ENCODE measurements around the gene PANK4. TPM values are rescaled to one million over a fixed set of nuclear protein-coding genes. Genes with fewer than 3 reads are reported as not detected.
A peak's percentile ranks its signal among the peaks of the same experiment; 100 is the strongest.

Gene PANK4
- total RNA-seq, 2 experiments from 2014 or later = 42.9 to 47.0 TPM

GRCh38 chr1:2468041-2468472 is 58.3 kb downstream of the PANK4 start:
- H3K4me1 ChIP-seq (ENCODE audit: insufficient read depth, low read length) = peaks cover 24% of the 10 kb centered on the region
- intact Hi-C loops (cut with DNase I, micrococcal nuclease) = no loop called here
- POLR2A ChIA-PET = no interaction called here
- ATAC-seq (ENCODE audit: poor library complexity) (peak; percentile 56), DNase-seq (peak; percentile 11 to 63 (median 38))
- peaks cover 7% of the 10 kb centered on the region for H3K4me1 Mint-ChIP-seq (ENCODE audit: low read depth)
- H3K4me3 ChIP-seq (ENCODE audit: low read length) = no peak overlapping the region
- H3K27me3 ChIP-seq (ENCODE audit: control insufficient read depth in 1 of 2, insufficient read depth in 2 of 2, low read length in 2 of 2) = peaks cover 8 to 21% of the 10 kb centered on the region in 2 experiments
- TF ChIP-seq, protein P1, sequence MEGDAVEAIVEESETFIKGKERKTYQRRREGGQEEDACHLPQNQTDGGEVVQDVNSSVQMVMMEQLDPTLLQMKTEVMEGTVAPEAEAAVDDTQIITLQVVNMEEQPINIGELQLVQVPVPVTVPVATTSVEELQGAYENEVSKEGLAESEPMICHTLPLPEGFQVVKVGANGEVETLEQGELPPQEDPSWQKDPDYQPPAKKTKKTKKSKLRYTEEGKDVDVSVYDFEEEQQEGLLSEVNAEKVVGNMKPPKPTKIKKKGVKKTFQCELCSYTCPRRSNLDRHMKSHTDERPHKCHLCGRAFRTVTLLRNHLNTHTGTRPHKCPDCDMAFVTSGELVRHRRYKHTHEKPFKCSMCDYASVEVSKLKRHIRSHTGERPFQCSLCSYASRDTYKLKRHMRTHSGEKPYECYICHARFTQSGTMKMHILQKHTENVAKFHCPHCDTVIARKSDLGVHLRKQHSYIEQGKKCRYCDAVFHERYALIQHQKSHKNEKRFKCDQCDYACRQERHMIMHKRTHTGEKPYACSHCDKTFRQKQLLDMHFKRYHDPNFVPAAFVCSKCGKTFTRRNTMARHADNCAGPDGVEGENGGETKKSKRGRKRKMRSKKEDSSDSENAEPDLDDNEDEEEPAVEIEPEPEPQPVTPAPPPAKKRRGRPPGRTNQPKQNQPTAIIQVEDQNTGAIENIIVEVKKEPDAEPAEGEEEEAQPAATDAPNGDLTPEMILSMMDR (IDR thresholded peaks at IDR 0.05) = no peak
- H3K27ac Mint-ChIP-seq = no peak overlapping the region
- H3K9me3 Mint-ChIP-seq = no peaks in the 10 kb centered on the region
- H3K36me3 Mint-ChIP-seq (ENCODE audit: low read depth) = no peaks in the 10 kb centered on the region
- peaks cover under 1% of the 10 kb centered on the region for H3K27me3 Mint-ChIP-seq
- no peaks in the 10 kb centered on the region for H3K36me3 ChIP-seq (ENCODE audit: insufficient read depth, low read length)
- no peak overlapping the region for H3K4me3 Mint-ChIP-seq
- H3K27ac ChIP-seq (ENCODE audit: low read depth in 1 of 2, low read length in 2 of 2) = no peak overlapping the region
- H3K9me3 ChIP-seq (ENCODE audit: control insufficient read depth in 1 of 2, insufficient read depth in 1 of 2, low read length in 2 of 2) = no peaks in the 10 kb centered on the region
- CTCF ChIA-PET = no interaction called here

- ChIA-PET CTCF (no interaction called here), POLR2A (no interaction called here)
- H3K4me3 ChIP-seq (ENCODE audit: low read length) = no peak overlapping the region
- no peaks in the 10 kb centered on the region for H3K36me3 ChIP-seq (ENCODE audit: insufficient read depth, low read length)
- no peak overlapping the region for H3K27ac Mint-ChIP-seq
- H3K4me1 ChIP-seq (ENCODE audit: insufficient read depth, low read length) = peaks cover 24% of the 10 kb centered on the region
- no peak overlapping the region for H3K27ac ChIP-seq (ENCODE audit: low read depth in 1 of 2, low read length in 2 of 2)
- no peak overlapping the region for H3K4me3 Mint-ChIP-seq
- H3K4me1 Mint-ChIP-seq (ENCODE audit: low read depth) = peaks cover 7% of the 10 kb centered on the region
- H3K27me3 ChIP-seq (ENCODE audit: control insufficient read depth in 1 of 2, insufficient read depth in 2 of 2, low read length in 2 of 2) = peaks cover 8 to 23% of the 10 kb centered on the region in 2 experiments
- intact Hi-C loops (cut with DNase I, micrococcal nuclease) = no loop called here
- DNase-seq (peak in 10 of 14 experiments; percentile 8 to 56 (median 28)), ATAC-seq (ENCODE audit: poor library complexity) (peak; percentile 46)
- TF ChIP-seq, protein P1 (IDR thresholded peaks at IDR 0.05) = no peak
- H3K9me3 Mint-ChIP-seq = no peaks in the 10 kb centered on the region
- H3K36me3 Mint-ChIP-seq (ENCODE audit: low read depth) = no peaks in the 10 kb centered on the region
- H3K9me3 ChIP-seq (ENCODE audit: control insufficient read depth in 1 of 2, insufficient read depth in 1 of 2, low read length in 2 of 2) = no peaks in the 10 kb centered on the region
- peaks cover 6% of the 10 kb centered on the region for H3K27me3 Mint-ChIP-seq
Observed at GRCh38 chr1:2466958-2467554, 59.3 kb downstream of the PANK4 start.

GRCh38 chr1:2466270-2466665 is 60.1 kb downstream of the PANK4 start:
- H3K36me3 Mint-ChIP-seq (ENCODE audit: low read depth) = no peaks in the 10 kb centered on the region
- Histone ChIP-seq H3K4me3 (ENCODE audit: low read length) (no peak overlapping the region), H3K9me3 (ENCODE audit: control insufficient read depth in 1 of 2, insufficient read depth in 1 of 2, low read length in 2 of 2) (no peaks in the 10 kb centered on the region), H3K27ac (ENCODE audit: low read depth in 1 of 2, low read length in 2 of 2) (no peak overlapping the region), H3K27me3 (ENCODE audit: control insufficient read depth in 1 of 2, insufficient read depth in 2 of 2, low read length in 2 of 2) (peaks cover 8 to 23% of the 10 kb centered on the region in 2 experiments), H3K36me3 (ENCODE audit: insufficient read depth, low read length) (no peaks in the 10 kb centered on the region), H3K4me1 (ENCODE audit: insufficient read depth, low read length) (peaks cover 24% of the 10 kb centered on the region)
- peak in 1 of 14 experiments; percentile 4 for DNase-seq
- no peaks in the 10 kb centered on the region for H3K9me3 Mint-ChIP-seq
- H3K4me1 Mint-ChIP-seq (ENCODE audit: low read depth) = peaks cover 7% of the 10 kb centered on the region
- ATAC-seq (ENCODE audit: poor library complexity) = no peak
- ChIA-PET POLR2A (no interaction called here), CTCF (no interaction called here)
- H3K27me3 Mint-ChIP-seq = peaks cover 6% of the 10 kb centered on the region
- H3K4me3 Mint-ChIP-seq = no peak overlapping the region
- intact Hi-C loops (cut with DNase I, micrococcal nuclease) = no loop called here
- TF ChIP-seq, protein P1 (IDR thresholded peaks at IDR 0.05) = no peak
- no peak overlapping the region for H3K27ac Mint-ChIP-seq
